Liver (tissue), 3 donors: ENCODE data around the gene PKP4.
"Not testable (repeated sequence)": the region's sequence is repeated elsewhere in the genome, so short reads cannot be mapped to it uniquely, and the experiment has no call there.

Experiments
- CTCF ChIP-seq: fragments of 150-350 bp; IDR thresholded peaks from 2 replicates; pipeline ENCODE4 v1.5.1; 2017; ENCODE audit warnings: improper control_type of control experiment, low read depth, low read length; ENCODE audit not compliant: missing input control
- GABPA ChIP-seq, 2 donors: IDR thresholded peaks in 1 of 2; conservative IDR thresholded peaks in 1 of 2; 2 replicates each; pipeline ENCODE4 v1.6.1; 2016; ENCODE audit warnings: antibody characterized with exemption in 2 of 2, mild to moderate bottlenecking in 1 of 2, moderate library complexity in 1 of 2
- JUND ChIP-seq, 2 donors: IDR thresholded peaks; 2 replicates each; pipeline ENCODE4 v1.6.1; 2016; ENCODE audit warnings: antibody characterized with exemption in 2 of 2
- MAX ChIP-seq: IDR thresholded peaks from 2 replicates; pipeline ENCODE4 v1.6.1; 2016; ENCODE audit warnings: antibody characterized with exemption
- TAF1 ChIP-seq: conservative IDR thresholded peaks from 2 replicates; pipeline ENCODE4 v1.6.1; 2016; ENCODE audit warnings: antibody characterized with exemption, mild to moderate bottlenecking
- donor health status: healthy.
- donor health status: healthy.

- TF ChIP-seq CTCF; TAF1; MAX; GABPA (IDR thresholded peaks at IDR 0.05 in 1 of 2, conservative IDR thresholded peaks at IDR 0.05 in 1 of 2); JUND (IDR thresholded peaks at IDR 0.05): not testable (repeated sequence)
Measured at GRCh38 chr2:158704724-158705465, 248.1 kb downstream of the PKP4 start.
